ENCODE data around the gene PLA2G2F. TPM values are rescaled to one million over a fixed set of nuclear protein-coding genes. Genes with fewer than 3 reads are reported as not detected.
A peak's percentile ranks its signal among the peaks of the same experiment; 100 is the strongest.

Gene PLA2G2F
- total and polyA plus RNA-seq, 9 of the 15 experiments (the other 6 are each of a cell fraction or from before 2014, with no cell fraction given), result not detected

DNA sequence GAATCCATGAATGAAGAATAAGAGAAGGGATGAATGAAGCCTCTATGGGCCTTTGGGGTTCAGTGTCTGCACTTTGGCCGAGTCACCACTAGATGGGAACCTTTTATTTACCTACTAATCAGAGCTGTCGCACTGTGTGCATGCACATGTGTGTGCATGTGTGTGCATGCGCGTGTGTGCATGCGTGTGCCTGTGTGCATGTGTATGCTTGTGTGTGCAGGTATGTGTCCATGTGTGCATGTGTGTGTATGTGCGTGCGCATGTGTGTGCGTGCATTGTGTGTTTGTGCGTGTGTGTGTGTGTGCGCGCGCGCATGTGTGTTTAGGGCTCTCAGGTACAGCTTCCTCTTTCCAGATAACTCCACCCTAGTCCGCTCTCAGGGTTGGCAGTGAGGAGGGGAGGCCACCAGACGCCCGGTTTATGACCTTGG, 26.4 kb downstream of the PLA2G2F start (continued):
- TF ChIP-seq, protein P1, sequence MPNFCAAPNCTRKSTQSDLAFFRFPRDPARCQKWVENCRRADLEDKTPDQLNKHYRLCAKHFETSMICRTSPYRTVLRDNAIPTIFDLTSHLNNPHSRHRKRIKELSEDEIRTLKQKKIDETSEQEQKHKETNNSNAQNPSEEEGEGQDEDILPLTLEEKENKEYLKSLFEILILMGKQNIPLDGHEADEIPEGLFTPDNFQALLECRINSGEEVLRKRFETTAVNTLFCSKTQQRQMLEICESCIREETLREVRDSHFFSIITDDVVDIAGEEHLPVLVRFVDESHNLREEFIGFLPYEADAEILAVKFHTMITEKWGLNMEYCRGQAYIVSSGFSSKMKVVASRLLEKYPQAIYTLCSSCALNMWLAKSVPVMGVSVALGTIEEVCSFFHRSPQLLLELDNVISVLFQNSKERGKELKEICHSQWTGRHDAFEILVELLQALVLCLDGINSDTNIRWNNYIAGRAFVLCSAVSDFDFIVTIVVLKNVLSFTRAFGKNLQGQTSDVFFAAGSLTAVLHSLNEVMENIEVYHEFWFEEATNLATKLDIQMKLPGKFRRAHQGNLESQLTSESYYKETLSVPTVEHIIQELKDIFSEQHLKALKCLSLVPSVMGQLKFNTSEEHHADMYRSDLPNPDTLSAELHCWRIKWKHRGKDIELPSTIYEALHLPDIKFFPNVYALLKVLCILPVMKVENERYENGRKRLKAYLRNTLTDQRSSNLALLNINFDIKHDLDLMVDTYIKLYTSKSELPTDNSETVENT (CRISPR knock-in tag; IDR thresholded peaks at IDR 0.05), result no peak
- no peak for TF ChIP-seq KDM5B (IDR thresholded peaks at IDR 0.05; ENCODE audit: insufficient replicate concordance, low read depth, low read length)
- TF ChIP-seq SAP30 (IDR thresholded peaks at IDR 0.05; ENCODE audit: borderline replicate concordance, insufficient read depth, low read depth, low read length, poor library complexity, severe bottlenecking), result no peak
- TF ChIP-seq, protein P2, sequence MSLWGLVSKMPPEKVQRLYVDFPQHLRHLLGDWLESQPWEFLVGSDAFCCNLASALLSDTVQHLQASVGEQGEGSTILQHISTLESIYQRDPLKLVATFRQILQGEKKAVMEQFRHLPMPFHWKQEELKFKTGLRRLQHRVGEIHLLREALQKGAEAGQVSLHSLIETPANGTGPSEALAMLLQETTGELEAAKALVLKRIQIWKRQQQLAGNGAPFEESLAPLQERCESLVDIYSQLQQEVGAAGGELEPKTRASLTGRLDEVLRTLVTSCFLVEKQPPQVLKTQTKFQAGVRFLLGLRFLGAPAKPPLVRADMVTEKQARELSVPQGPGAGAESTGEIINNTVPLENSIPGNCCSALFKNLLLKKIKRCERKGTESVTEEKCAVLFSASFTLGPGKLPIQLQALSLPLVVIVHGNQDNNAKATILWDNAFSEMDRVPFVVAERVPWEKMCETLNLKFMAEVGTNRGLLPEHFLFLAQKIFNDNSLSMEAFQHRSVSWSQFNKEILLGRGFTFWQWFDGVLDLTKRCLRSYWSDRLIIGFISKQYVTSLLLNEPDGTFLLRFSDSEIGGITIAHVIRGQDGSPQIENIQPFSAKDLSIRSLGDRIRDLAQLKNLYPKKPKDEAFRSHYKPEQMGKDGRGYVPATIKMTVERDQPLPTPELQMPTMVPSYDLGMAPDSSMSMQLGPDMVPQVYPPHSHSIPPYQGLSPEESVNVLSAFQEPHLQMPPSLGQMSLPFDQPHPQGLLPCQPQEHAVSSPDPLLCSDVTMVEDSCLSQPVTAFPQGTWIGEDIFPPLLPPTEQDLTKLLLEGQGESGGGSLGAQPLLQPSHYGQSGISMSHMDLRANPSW (CRISPR knock-in tag; IDR thresholded peaks at IDR 0.05), result no peak
- 0 out of 4 replicates have a peak, but pooled peaks of 1 of the 2 experiments have one; percentile 60 for TF ChIP-seq TEAD1 (CRISPR knock-in tag; IDR thresholded peaks at IDR 0.05)
- no peak for TF ChIP-seq ETS2 (tag; IDR thresholded peaks at IDR 0.05; ENCODE audit: borderline replicate concordance, poor library complexity, severe bottlenecking)
- TF ChIP-seq CBX5 (IDR thresholded peaks at IDR 0.05; ENCODE audit: borderline replicate concordance, low read depth), result peak; percentile 16; the same call in 1 of the 2 replicates
- no peak for TF ChIP-seq TCF3 (CRISPR knock-in tag; IDR thresholded peaks at IDR 0.05)
- no peak for TF ChIP-seq RBM34 (IDR thresholded peaks at IDR 0.05; ENCODE audit: borderline replicate concordance, insufficient read depth, low read length)
- no peak for TF ChIP-seq MXI1 (IDR thresholded peaks at IDR 0.05; ENCODE audit: low read depth, low read length)
- no peak for TF ChIP-seq KAT8 (IDR thresholded peaks at IDR 0.05; ENCODE audit: low read depth)
- TF ChIP-seq PRMT5 (CRISPR knock-in tag; IDR thresholded peaks at IDR 0.05), result no peak
- no peak for TF ChIP-seq ZNF764 (CRISPR knock-in tag; IDR thresholded peaks at IDR 0.05; ENCODE audit: low read depth)
- no peak for TF ChIP-seq EP300 (IDR thresholded peaks at IDR 0.05; ENCODE audit: low read length)
- TF ChIP-seq LEF1 (IDR thresholded peaks at IDR 0.05), result peak; percentile 33; the same call in 1 of the 2 replicates
- TF ChIP-seq, protein P3, sequence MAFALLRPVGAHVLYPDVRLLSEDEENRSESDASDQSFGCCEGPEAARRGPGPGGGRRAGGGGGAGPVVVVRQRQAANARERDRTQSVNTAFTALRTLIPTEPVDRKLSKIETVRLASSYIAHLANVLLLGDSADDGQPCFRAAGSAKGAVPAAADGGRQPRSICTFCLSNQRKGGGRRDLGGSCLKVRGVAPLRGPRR (CRISPR knock-in tag; IDR thresholded peaks at IDR 0.05), result no peak
- TF ChIP-seq, protein P4, sequence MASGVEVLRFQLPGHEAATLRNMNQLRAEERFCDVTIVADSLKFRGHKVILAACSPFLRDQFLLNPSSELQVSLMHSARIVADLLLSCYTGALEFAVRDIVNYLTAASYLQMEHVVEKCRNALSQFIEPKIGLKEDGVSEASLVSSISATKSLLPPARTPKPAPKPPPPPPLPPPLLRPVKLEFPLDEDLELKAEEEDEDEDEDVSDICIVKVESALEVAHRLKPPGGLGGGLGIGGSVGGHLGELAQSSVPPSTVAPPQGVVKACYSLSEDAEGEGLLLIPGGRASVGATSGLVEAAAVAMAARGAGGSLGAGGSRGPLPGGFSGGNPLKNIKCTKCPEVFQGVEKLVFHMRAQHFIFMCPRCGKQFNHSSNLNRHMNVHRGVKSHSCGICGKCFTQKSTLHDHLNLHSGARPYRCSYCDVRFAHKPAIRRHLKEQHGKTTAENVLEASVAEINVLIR (CRISPR knock-in tag; IDR thresholded peaks at IDR 0.05), result no peak
- no peak for TF ChIP-seq RBM25 (IDR thresholded peaks at IDR 0.05; ENCODE audit: low read depth, low read length, severe bottlenecking)

All from K562 (cell line).